H1 (cell line): ENCODE results near the gene SEC14L6. TPM values are rescaled to one million over a fixed set of nuclear protein-coding genes. Genes with fewer than 3 reads are reported as not detected.

Source experiments
- CTCF ChIA-PET: fragments of 300-600 bp; sonication (Branson Sonifier 250); formaldehyde crosslinking; loops from one replicate; lab custom pipeline; 2021; ENCODE audit not compliant: partially characterized antibody; lab: Charles Lee
- POLR2A ChIA-PET: fragments of 300-600 bp; sonication (Branson Sonifier 250); formaldehyde crosslinking; loops from one replicate; lab custom pipeline; 2021; ENCODE audit warnings: inconsistent platforms; ENCODE audit not compliant: partially characterized antibody; lab: Charles Lee
- DNase-seq, 2 experiments: peaks; one replicate each; pipeline versions ENCODE4 v3.0.0 to v3.0.0-alpha.2; 2010 to 2022; ENCODE audit warnings: low spot score in 2 of 2, low read depth in 1 of 2, mixed read lengths in 1 of 2
- FAIRE-seq: peaks from 2 replicates; lab custom pipeline; 2011; peaks lifted over from hg19 to GRCh38; lab: Jason Lieb, UNC
- H2AFZ ChIP-seq: 2 replicates; pipeline ENCODE4 v1.8.1; 2012; ENCODE audit warnings: low read length, inconsistent platforms
- H2AK5ac ChIP-seq: 2 replicates; pipeline ENCODE4 v1.6.1; 2013; ENCODE audit warnings: low read depth, low read length
- H2BK120ac ChIP-seq: replicated peaks from 2 replicates; pipeline ENCODE3; 2013; ENCODE audit warnings: low read depth, low read length, inconsistent platforms
- H2BK12ac ChIP-seq: 2 replicates; pipeline ENCODE4 v1.6.1; 2013; ENCODE audit warnings: low read depth, low read length
- H2BK15ac ChIP-seq: 2 replicates; pipeline ENCODE4 v1.6.1; 2013; ENCODE audit warnings: low read length
- H2BK20ac ChIP-seq: 2 replicates; pipeline ENCODE4 v1.6.1; 2013; ENCODE audit warnings: low read length
- H2BK5ac ChIP-seq: 2 replicates; pipeline ENCODE4 v1.6.1; 2013; ENCODE audit warnings: low read depth, low read length
- H3K14ac ChIP-seq: 2 replicates; pipeline ENCODE4 v1.6.1; 2013; ENCODE audit warnings: inconsistent platforms; ENCODE audit not compliant: insufficient read length
- H3K18ac ChIP-seq: 2 replicates; pipeline ENCODE4 v1.6.1; 2013; ENCODE audit warnings: low read length; ENCODE audit errors: extremely low read depth
- H3K23ac ChIP-seq: 2 replicates; pipeline ENCODE4 v1.6.1; 2013; ENCODE audit warnings: inconsistent platforms; ENCODE audit not compliant: insufficient read length
- H3K23me2 ChIP-seq: 2 replicates; pipeline ENCODE4 v1.6.1; 2013; ENCODE audit warnings: low read depth, low read length
- H3K27ac ChIP-seq: 2 replicates; pipeline ENCODE4 v1.6.1; 2011; ENCODE audit warnings: low read depth, low read length, inconsistent platforms
- H3K27me3 ChIP-seq, 4 experiments: replicated peaks in 1 of 4; 1 replicate in 1 of 4; 2 replicates in 3 of 4; pipeline versions ENCODE4 v1.6.1 to v1.8.1; 2011 to 2013; ENCODE audit warnings: low read length in 3 of 4, mild to moderate bottlenecking in 3 of 4, inconsistent platforms in 2 of 4, mixed read lengths in 2 of 4, moderate library complexity in 1 of 4; ENCODE audit not compliant: control insufficient read depth in 3 of 4, insufficient read depth in 3 of 4; ENCODE audit errors: extremely low read depth in 1 of 4
- H3K36me3 ChIP-seq, 4 experiments: 2 replicates each; pipeline versions ENCODE4 v1.6.1 to v1.8.1; 2011 to 2013; ENCODE audit warnings: mild to moderate bottlenecking in 4 of 4, low read length in 3 of 4, moderate library complexity in 2 of 4, control low read depth in 1 of 4, inconsistent platforms in 1 of 4; ENCODE audit not compliant: insufficient read depth in 4 of 4, control insufficient read depth in 2 of 4
- H3K4ac ChIP-seq: replicated peaks from 2 replicates; pipeline ENCODE3; 2013; ENCODE audit warnings: low read length, low read depth, mixed read lengths, inconsistent platforms; ENCODE audit not compliant: insufficient read length
- H3K4me1 ChIP-seq, 4 experiments: replicated peaks in 1 of 4; 1 replicate in 1 of 4; 2 replicates in 3 of 4; pipeline versions ENCODE4 v1.6.1 to v1.8.1; 2011 to 2013; ENCODE audit warnings: low read length in 3 of 4, inconsistent platforms in 2 of 4, mixed read lengths in 1 of 4; ENCODE audit not compliant: insufficient read depth in 4 of 4, control insufficient read depth in 3 of 4
- H3K4me2 ChIP-seq, 2 experiments: 2 replicates each; pipeline versions ENCODE4 v1.6.1 to v1.8.1; 2011 to 2013; ENCODE audit warnings: low read depth in 2 of 2, low read length in 2 of 2, control low read depth in 1 of 2, inconsistent platforms in 1 of 2, mild to moderate bottlenecking in 1 of 2; ENCODE audit not compliant: insufficient read depth in 1 of 2
- H3K4me3 ChIP-seq, 4 experiments: fragments of 200-600, 300-600 bp in 1 of 4; sonication (generic), shearing (Covaris generic), sonication (Bioruptor Twin) in 1 of 4; 2 replicates each; pipeline versions ENCODE4 v1.5.1 to v1.8.1; 2011 to 2016; ENCODE audit warnings: low read length in 4 of 4, low read depth in 3 of 4, control low read depth in 2 of 4, inconsistent platforms in 2 of 4, mild to moderate bottlenecking in 2 of 4, mixed read lengths in 1 of 4, moderate library complexity in 1 of 4; ENCODE audit not compliant: insufficient read depth in 2 of 4; ENCODE audit errors: extremely low read depth in 1 of 4
- H3K56ac ChIP-seq: replicated peaks from 2 replicates; pipeline ENCODE3; 2013; ENCODE audit warnings: low read depth, mild to moderate bottlenecking, mixed read lengths, low read length, inconsistent platforms; ENCODE audit not compliant: insufficient read length
- H3K79me1 ChIP-seq: 2 replicates; pipeline ENCODE4 v1.6.1; 2013; ENCODE audit warnings: low read depth, low read length, control low read depth
- H3K79me2 ChIP-seq, 2 experiments: 2 replicates each; pipeline versions ENCODE4 v1.6.1 to v1.8.1; 2012 to 2013; ENCODE audit warnings: low read length in 2 of 2, mild to moderate bottlenecking in 2 of 2, inconsistent platforms in 1 of 2; ENCODE audit not compliant: insufficient read depth in 2 of 2, control insufficient read depth in 1 of 2
- H3K9ac ChIP-seq, 4 experiments: replicated peaks in 1 of 4; 1 replicate in 1 of 4; 2 replicates in 3 of 4; pipeline versions ENCODE4 v1.6.1 to v1.8.1; 2011 to 2013; ENCODE audit warnings: low read depth in 3 of 4, low read length in 3 of 4, control low read depth in 2 of 4, mild to moderate bottlenecking in 2 of 4, moderate library complexity in 2 of 4, inconsistent platforms in 1 of 4; ENCODE audit errors: extremely low read depth in 1 of 4
- H3K9me3 ChIP-seq, 2 experiments: 2 replicates each; pipeline versions ENCODE4 v1.6.1 to v1.8.1; 2012 to 2013; ENCODE audit warnings: mild to moderate bottlenecking in 2 of 2, moderate library complexity in 2 of 2, control low read depth in 1 of 2, inconsistent platforms in 1 of 2, low read depth in 1 of 2, low read length in 1 of 2, mixed read lengths in 1 of 2; ENCODE audit not compliant: insufficient read depth in 2 of 2
- H4K20me1 ChIP-seq, 2 experiments: replicated peaks in 1 of 2; 2 replicates each; pipeline versions ENCODE3 to v1.8.1; 2011 to 2013; ENCODE audit warnings: inconsistent platforms in 2 of 2, low read length in 2 of 2, mild to moderate bottlenecking in 1 of 2; ENCODE audit not compliant: insufficient read depth in 2 of 2, control insufficient read depth in 1 of 2
- H4K5ac ChIP-seq: 2 replicates; pipeline ENCODE4 v1.6.1; 2013; ENCODE audit warnings: low read length, low read depth, mixed read lengths, inconsistent platforms; ENCODE audit not compliant: insufficient read length
- H4K8ac ChIP-seq: 2 replicates; pipeline ENCODE4 v1.8.0; 2013; ENCODE audit warnings: mild to moderate bottlenecking, moderate library complexity, low read length, inconsistent platforms; ENCODE audit not compliant: insufficient read depth; ENCODE audit errors: extremely low read depth
- H4K91ac ChIP-seq: replicated peaks from 2 replicates; pipeline ENCODE3; 2013; ENCODE audit warnings: low read length, mixed read lengths, inconsistent platforms; ENCODE audit not compliant: insufficient read length
- CEBPB ChIP-seq: IDR thresholded peaks from 2 replicates; pipeline ENCODE4 v1.6.1; 2012; ENCODE audit warnings: low read depth, low read length
- WGBS, 2 experiments: shearing (Covaris generic) in 1 of 2; methylation state at CpG; one replicate each; pipeline versions ENCODE4 v1.1.6 to v1.1.7; 2013 to 2015; ENCODE audit warnings: low lambda C conversion rate in 2 of 2, mixed read lengths in 2 of 2, inconsistent platforms in 1 of 2, low coverage in 1 of 2, missing lambda C conversion rate in 1 of 2; ENCODE audit not compliant: insufficient replicate concordance in 2 of 2, insufficient coverage in 1 of 2, insufficient read length in 1 of 2; ENCODE audit errors: extremely low coverage in 1 of 2, missing lambda C conversion rate in 1 of 2; 5-methylcytosine and 5-hydroxymethylcytosine counted together
- long read RNA-seq, 2 experiments: library from RNA in 1 of 2; library from capped mRNA in 1 of 2; stranded (forward); transcript quantifications; one replicate each; pipeline ENCODE4 v2.0.0, GENCODE V29; 2021; ENCODE audit warnings: inconsistent platforms in 1 of 2
- polyA minus RNA-seq, 3 experiments: library from RNA; depleted of rRNA, polyadenylated mRNA; stranded (reverse); fragments of >200 nt; gene quantifications; 1 replicate in 2 of 3; 2 replicates in 1 of 3; pipeline ENCODE4 v1.2.3, GENCODE V29; 2011
- polyA plus RNA-seq, 7 experiments: library from polyadenylated mRNA; depleted of rRNA in 3 of 7; stranded (reverse) in 5 of 7; unstranded in 2 of 7; fragments of >200 nt in 5 of 7; fragments of 200-250 nt in 2 of 7; gene quantifications; 1 replicate in 5 of 7; 2 replicates in 1 of 7; 4 replicates in 1 of 7; pipeline versions ENCODE4 v1.2.1 to v1.2.3, GENCODE V29; 2011 to 2013; ENCODE audit warnings: missing spikeins in 2 of 7, mixed read lengths in 2 of 7
- total RNA-seq: library from RNA; stranded (reverse); fragmentation: NEBNext Ultra II Directional; extraction: Animal tissue kit (Norgen Biotek cat#: 25700); gene quantifications from 2 replicates; pipeline ENCODE4 v1.2.1, GENCODE V29; 2021

The SEC14L6 gene
- 0.63 and 0.80 TPM in 2 replicates for total RNA-seq
- polyA plus RNA-seq (2011; rRNA removed): 1.9 and 2.1 TPM in 2 replicates
- 1.8 TPM for polyA plus RNA-seq (2011; cell fraction: cytosol; rRNA removed)
- 3.9 TPM for polyA plus RNA-seq (2011; cell fraction: nucleus; rRNA removed)
- polyA plus RNA-seq (2012, experiment 1 of 2): 1.2 to 1.9 TPM (median 1.6 TPM) in 4 replicates
- polyA plus RNA-seq (2012, experiment 2 of 2): 0.70 TPM
- 1.1 TPM for polyA plus RNA-seq (2013, experiment 1 of 2)
- 0.75 TPM for polyA plus RNA-seq (2013, experiment 2 of 2)
- polyA minus RNA-seq (2011; rRNA and poly(A)+ RNA removed): 1.5 and 2.1 TPM in 2 replicates
- polyA minus RNA-seq (2011; cell fraction: cytosol; rRNA and poly(A)+ RNA removed): 0.51 TPM
- polyA minus RNA-seq (2011; cell fraction: nucleus; rRNA and poly(A)+ RNA removed): 1.00 TPM
- long read RNA-seq, experiment 1, partial matches to known transcripts: 0 of 1 reads
- long read RNA-seq, experiment 1, other reads (novel, unspliced or antisense): 1 of 1 reads
- long read RNA-seq, experiment 2, partial matches to known transcripts: 0 of 1 reads
- long read RNA-seq, experiment 2, other reads (novel, unspliced or antisense): 1 of 1 reads

- Histone ChIP-seq H3K79me2 (no peaks in the 10 kb centered on the region), H3K18ac (no peak within 1 kb of the TSS), H2BK5ac (no peak within 1 kb of the TSS), H2AFZ (no peak within 1 kb of the TSS), H2BK12ac (no peak within 1 kb of the TSS), H3K79me1 (no peaks in the 10 kb centered on the region), H3K9ac (no peak within 1 kb of the TSS), H3K56ac (no peak within 1 kb of the TSS), H4K5ac (no peak within 1 kb of the TSS), H3K4me3 (no peak within 1 kb of the TSS), H2BK120ac (peak within 1 kb of the TSS; percentile 22), H3K36me3 (no peaks in the 10 kb centered on the region), H4K91ac (no peak within 1 kb of the TSS), H3K14ac (no peak within 1 kb of the TSS), H3K4me2 (no peak within 1 kb of the TSS), H3K23me2 (peaks cover 3% of the 10 kb centered on the region), H3K23ac (no peak within 1 kb of the TSS), H3K27ac (no peak within 1 kb of the TSS), H3K27me3 (peaks cover 5 to 13% (median 11%) of the 10 kb centered on the region in 4 experiments), H4K20me1 (no peaks in the 10 kb centered on the region), H4K8ac (peak within 1 kb of the TSS; percentile 68), H2AK5ac (no peak within 1 kb of the TSS), H2BK15ac (no peak within 1 kb of the TSS), H3K4ac (no peak within 1 kb of the TSS), H3K4me1 (peaks cover 0 to 5% (median 4%) of the 10 kb centered on the region in 4 experiments; a peak in 2 of 7 replicates), H2BK20ac (0 out of 2 replicates have a peak within 1 kb of the TSS, but pooled peaks have one; percentile 18), H3K9me3 (no peaks in the 10 kb centered on the region)
- ChIA-PET CTCF (interaction anchor here (1.2 kb wide), 1 partner anchor 209 kb away, joined by 4 read pairs; no protein-coding TSS in a partner anchor), POLR2A (interaction anchor here (1.3 kb wide), 1 partner anchor 88 kb away, joined by 4 read pairs; no protein-coding TSS in a partner anchor)
- DNase-seq: no peak
- no peak for FAIRE-seq
- WGBS, 2 experiments: 99% methylated on average over 7 of the region's 7 CpGs; no CpG with 5 or more reads in 1 of the 2 experiments
- no peak for TF ChIP-seq CEBPB
These were observed at the start of gene SEC14L6 for GRCh38 chr22:30546616-30547015. SEC14L6 (minus strand) TSS chr22:30546741; CDS start chr22:30546682, 59 bp downstream.
